Activated CD4-positive, alpha-beta memory T cell treated with anti-CD3 and anti-CD28 coated beads for 36 hours (primary cell): ENCODE measurements around the gene SPATA33. TPM values are rescaled to one million over a fixed set of nuclear protein-coding genes. Genes with fewer than 3 reads are reported as not detected.

Experiments used
- CTCF ChIA-PET: fragments of 350-600 bp; sonication (Branson Sonifier 250); formaldehyde crosslinking; loops from one replicate; lab custom pipeline; 2021; ENCODE audit warnings: antibody characterized with exemption, inconsistent platforms; lab: Charles Lee
- POLR2A ChIA-PET: fragments of 350-600 bp; sonication (Branson Sonifier 250); formaldehyde crosslinking; loops from one replicate; lab custom pipeline; 2021; ENCODE audit warnings: antibody characterized with exemption; lab: Charles Lee
- DNase-seq: peaks from one replicate; pipeline ENCODE4 v3.0.0-alpha.2; 2020
- H3K27ac Mint-ChIP-seq: one replicate; pipeline ENCODE4 v1.8.0; 2021; ENCODE audit warnings: mixed read lengths
- H3K27me3 Mint-ChIP-seq: one replicate; pipeline ENCODE4 v1.8.0; 2021; ENCODE audit warnings: mixed read lengths
- H3K36me3 Mint-ChIP-seq: one replicate; pipeline ENCODE4 v1.8.0; 2021; ENCODE audit warnings: mixed read lengths
- H3K4me1 Mint-ChIP-seq: one replicate; pipeline ENCODE4 v1.8.0; 2021; ENCODE audit warnings: low read depth, mixed read lengths
- H3K4me3 Mint-ChIP-seq: one replicate; pipeline ENCODE4 v1.8.0; 2021; ENCODE audit warnings: mild to moderate bottlenecking, mixed read lengths
- H3K9me3 Mint-ChIP-seq: one replicate; pipeline ENCODE4 v1.8.0; 2021; ENCODE audit warnings: mixed read lengths
- intact Hi-C: fragments of 100-400 bp; cut with micrococcal nuclease; formaldehyde crosslinking; loops from one replicate; pipeline ENCODE4 v1.15.1; 2023
- total RNA-seq, 2 experiments: library from RNA; stranded (reverse); gene quantifications; one replicate each; pipeline ENCODE4 v1.2.3, GENCODE V29; 2021

Gene SPATA33
- total RNA-seq, 2 experiments from 2014 or later = 7.1 to 10.1 TPM

GRCh38 chr16:89707695-89708094 is 50.1 kb downstream of the SPATA33 start:
- Mint-ChIP-seq H3K27me3 (no peaks in the 10 kb centered on the region), H3K36me3 (no peaks in the 10 kb centered on the region), H3K4me1 (peaks cover 3% of the 10 kb centered on the region), H3K27ac (no peak overlapping the region), H3K9me3 (no peaks in the 10 kb centered on the region), H3K4me3 (no peak overlapping the region)
- CTCF ChIA-PET = interaction anchor here (1.1 to 6.3 kb wide), 4 partner anchors 84 to 202 kb away, joined by 3 to 96 read pairs (median 8); no protein-coding TSS in a partner anchor
- DNase-seq = no peak
- POLR2A ChIA-PET = interaction anchor here (1.7 kb wide), 1 partner anchor 17 kb away, joined by 4 read pairs; no protein-coding TSS in a partner anchor
- intact Hi-C loops = no loop called here

- POLR2A ChIA-PET = interaction anchor here (1.7 kb wide), 1 partner anchor 16 kb away, joined by 4 read pairs; no protein-coding TSS in a partner anchor
- Mint-ChIP-seq H3K4me3 (no peak overlapping the region), H3K4me1 (peaks cover 3% of the 10 kb centered on the region), H3K9me3 (no peaks in the 10 kb centered on the region), H3K27me3 (no peaks in the 10 kb centered on the region), H3K27ac (no peak overlapping the region), H3K36me3 (no peaks in the 10 kb centered on the region)
- DNase-seq = no peak
- intact Hi-C loops = no loop called here
- CTCF ChIA-PET = interaction anchor here (0.9 to 6.3 kb wide), 6 partner anchors 9 to 155 kb away, joined by 3 to 96 read pairs (median 8); no protein-coding TSS in a partner anchor
Observed at GRCh38 chr16:89708481-89708931, 50.9 kb downstream of the SPATA33 start.

DNA sequence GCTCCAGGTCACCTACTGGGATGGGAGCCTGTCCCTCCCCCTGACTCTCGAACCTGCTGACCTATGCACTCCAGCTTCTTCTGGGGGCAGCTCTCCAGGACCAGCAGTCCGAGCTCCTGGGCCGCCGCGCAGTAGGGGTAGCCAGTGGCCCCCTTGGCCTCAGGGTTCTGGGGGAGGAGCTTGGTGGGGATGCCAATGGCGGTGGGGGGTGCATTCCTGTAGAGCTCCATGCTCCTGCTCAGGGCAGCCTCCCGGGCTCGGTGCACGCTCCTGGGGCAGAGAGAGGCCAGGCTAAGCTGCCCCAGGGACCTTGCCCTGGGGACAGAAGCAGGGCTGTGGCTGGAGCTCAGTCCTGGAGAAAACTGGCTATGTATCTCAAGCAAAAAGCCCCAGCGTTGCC is 51.5 kb downstream of the SPATA33 start:
- DNase-seq = no peak
- CTCF ChIA-PET = interaction anchor here (0.9 to 6.3 kb wide), 5 partner anchors 9 to 151 kb away, joined by 3 to 96 read pairs (median 12); no protein-coding TSS in a partner anchor
- Mint-ChIP-seq H3K4me1 (peaks cover 3% of the 10 kb centered on the region), H3K9me3 (no peaks in the 10 kb centered on the region), H3K4me3 (no peak overlapping the region), H3K36me3 (peaks cover 2% of the 10 kb centered on the region), H3K27ac (no peak overlapping the region), H3K27me3 (no peaks in the 10 kb centered on the region)
- POLR2A ChIA-PET = interaction anchor here (1.7 kb wide), 1 partner anchor 15 kb away, joined by 4 read pairs; no protein-coding TSS in a partner anchor
- intact Hi-C loops = no loop called here

GRCh38 chr16:89709716-89710432 is 52.2 kb downstream of the SPATA33 start:
- Mint-ChIP-seq H3K27me3 (no peaks in the 10 kb centered on the region), H3K4me1 (peaks cover 4% of the 10 kb centered on the region), H3K9me3 (no peaks in the 10 kb centered on the region), H3K36me3 (peaks cover 7% of the 10 kb centered on the region), H3K27ac (no peak overlapping the region), H3K4me3 (no peak overlapping the region)
- ChIA-PET POLR2A (interaction anchor here (0.8 kb wide), 1 partner anchor 15 kb away, joined by 4 read pairs; no protein-coding TSS in a partner anchor), CTCF (interaction anchor here (0.9 to 6.3 kb wide), 4 partner anchors 10 to 82 kb away, joined by 3 to 96 read pairs (median 12); no protein-coding TSS in a partner anchor)
- intact Hi-C loops = no loop called here
- no peak for DNase-seq

DNA sequence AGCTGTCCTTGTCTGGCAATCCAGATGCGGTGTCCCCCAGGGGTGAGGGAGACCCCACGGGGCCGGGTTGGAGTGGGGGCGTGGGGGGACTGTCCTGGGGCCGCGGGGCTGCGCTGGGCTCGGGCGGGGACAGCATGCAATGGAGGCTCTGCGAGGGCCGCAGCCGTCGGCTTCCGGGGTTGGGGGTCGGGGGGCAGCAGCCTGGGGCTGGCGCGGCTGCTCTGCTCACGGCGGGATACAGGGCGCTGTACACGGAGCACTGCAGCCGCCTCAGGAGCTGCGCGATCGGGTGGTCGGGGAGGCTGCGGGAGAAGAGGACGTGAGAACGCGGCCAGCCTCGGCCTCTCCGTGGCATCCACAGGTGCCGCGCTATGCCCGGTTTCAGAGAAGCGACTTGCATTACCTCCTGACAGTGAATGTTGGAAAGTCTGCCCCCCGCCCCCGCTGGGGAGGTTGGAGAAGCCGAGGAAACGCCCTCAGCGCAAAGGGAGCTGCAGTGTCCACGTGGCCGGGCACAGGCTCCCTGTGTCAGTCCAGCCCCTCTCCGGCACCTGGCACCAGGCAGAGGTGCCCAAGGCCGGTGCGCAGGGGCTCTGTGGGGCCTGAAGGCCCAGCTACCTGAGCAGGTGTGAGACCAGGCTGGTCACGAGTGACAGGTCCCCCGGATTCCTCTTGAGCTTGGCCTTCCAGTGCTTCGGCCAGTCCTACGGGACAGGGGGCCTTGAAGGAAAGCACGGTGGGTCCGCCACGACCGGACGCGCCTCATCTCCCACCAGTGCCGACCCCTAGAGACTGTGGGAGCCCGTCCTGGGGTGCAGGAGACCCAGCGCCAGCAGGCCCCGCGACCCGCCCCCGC is 53.3 kb downstream of the SPATA33 start:
- Mint-ChIP-seq H3K27ac (no peak overlapping the region), H3K4me3 (no peak overlapping the region), H3K4me1 (peaks cover 4% of the 10 kb centered on the region), H3K36me3 (peaks cover 8% of the 10 kb centered on the region), H3K27me3 (no peaks in the 10 kb centered on the region), H3K9me3 (no peaks in the 10 kb centered on the region)
- ChIA-PET CTCF (interaction anchor here (1.7 to 3.1 kb wide), 2 partner anchors 11 to 199 kb away, joined by 4 to 19 read pairs; no protein-coding TSS in a partner anchor), POLR2A (interaction anchor here (0.8 kb wide), 1 partner anchor 13 kb away, joined by 4 read pairs; no protein-coding TSS in a partner anchor)
- intact Hi-C loops = no loop called here
- no peak for DNase-seq

GRCh38 chr16:89711601-89712273 is 54.1 kb downstream of the SPATA33 start:
- Mint-ChIP-seq H3K27me3 (no peaks in the 10 kb centered on the region), H3K27ac (no peak overlapping the region), H3K4me1 (peaks cover 2% of the 10 kb centered on the region), H3K36me3 (peaks cover 10% of the 10 kb centered on the region), H3K4me3 (peak overlapping the region; percentile 74), H3K9me3 (no peaks in the 10 kb centered on the region)
- peak; percentile 86 for DNase-seq
- intact Hi-C loops = no loop called here
- POLR2A ChIA-PET = no interaction called here
- CTCF ChIA-PET = interaction anchor here (1.7 kb wide), 2 partner anchors 12 to 199 kb away, joined by 4 to 10 read pairs; no protein-coding TSS in a partner anchor

- H3K4me3 Mint-ChIP-seq = peak overlapping the region; percentile 74
- ChIA-PET CTCF (interaction anchor here (1.7 kb wide), 2 partner anchors 12 to 198 kb away, joined by 4 to 10 read pairs; no protein-coding TSS in a partner anchor), POLR2A (no interaction called here)
- H3K36me3 Mint-ChIP-seq = peaks cover 13% of the 10 kb centered on the region
- no peaks in the 10 kb centered on the region for H3K27me3 Mint-ChIP-seq
- H3K9me3 Mint-ChIP-seq = no peaks in the 10 kb centered on the region
- DNase-seq = no peak
- H3K4me1 Mint-ChIP-seq = peaks cover 2% of the 10 kb centered on the region
- intact Hi-C loops = no loop called here
- H3K27ac Mint-ChIP-seq = no peak overlapping the region
Observed at GRCh38 chr16:89712274-89712781, 54.7 kb downstream of the SPATA33 start.

DNA sequence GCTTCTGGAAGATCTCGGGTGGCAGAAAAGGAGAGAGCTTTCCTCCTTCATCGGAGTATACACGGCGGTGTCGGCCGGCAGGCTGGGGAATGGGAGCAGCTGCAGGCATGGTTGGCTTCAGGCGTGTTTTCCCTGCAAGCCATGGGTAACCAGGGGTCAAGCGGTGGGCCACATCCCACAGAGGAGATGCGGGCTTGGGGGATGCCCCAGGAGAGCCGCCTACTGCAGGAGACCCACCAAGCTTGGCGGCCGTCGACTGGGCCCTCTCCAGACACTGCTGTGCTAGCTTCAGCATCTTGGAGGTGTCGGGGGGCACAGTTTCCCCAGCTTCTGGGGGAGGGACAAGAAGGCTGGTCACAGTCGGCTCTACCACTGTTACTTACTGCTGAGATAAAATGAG is 58.9 kb downstream of the SPATA33 start:
- intact Hi-C loops = no loop called here
- ChIA-PET POLR2A (no interaction called here), CTCF (interaction anchor here (1.0 to 2.2 kb wide), 2 partner anchors 10 to 16 kb away, joined by 5 to 12 read pairs; partner anchors contain the start of gene SPATA2L)
- Mint-ChIP-seq H3K4me1 (peaks cover 16% of the 10 kb centered on the region), H3K27ac (no peak overlapping the region), H3K9me3 (no peaks in the 10 kb centered on the region), H3K27me3 (no peaks in the 10 kb centered on the region), H3K4me3 (no peak overlapping the region), H3K36me3 (peaks cover 19% of the 10 kb centered on the region)
- DNase-seq = no peak

GRCh38 chr16:89716916-89717687 is 59.5 kb downstream of the SPATA33 start:
- CTCF ChIA-PET = interaction anchor here (1.2 to 2.2 kb wide), 3 partner anchors 11 to 17 kb away, joined by 6 to 12 read pairs (median 6); partner anchors contain the start of gene SPATA2L
- Mint-ChIP-seq H3K4me1 (peaks cover 16% of the 10 kb centered on the region), H3K36me3 (peaks cover 19% of the 10 kb centered on the region), H3K4me3 (no peak overlapping the region), H3K27me3 (no peaks in the 10 kb centered on the region), H3K9me3 (no peaks in the 10 kb centered on the region), H3K27ac (no peak overlapping the region)
- POLR2A ChIA-PET = no interaction called here
- intact Hi-C loops = no loop called here
- DNase-seq = no peak

DNA sequence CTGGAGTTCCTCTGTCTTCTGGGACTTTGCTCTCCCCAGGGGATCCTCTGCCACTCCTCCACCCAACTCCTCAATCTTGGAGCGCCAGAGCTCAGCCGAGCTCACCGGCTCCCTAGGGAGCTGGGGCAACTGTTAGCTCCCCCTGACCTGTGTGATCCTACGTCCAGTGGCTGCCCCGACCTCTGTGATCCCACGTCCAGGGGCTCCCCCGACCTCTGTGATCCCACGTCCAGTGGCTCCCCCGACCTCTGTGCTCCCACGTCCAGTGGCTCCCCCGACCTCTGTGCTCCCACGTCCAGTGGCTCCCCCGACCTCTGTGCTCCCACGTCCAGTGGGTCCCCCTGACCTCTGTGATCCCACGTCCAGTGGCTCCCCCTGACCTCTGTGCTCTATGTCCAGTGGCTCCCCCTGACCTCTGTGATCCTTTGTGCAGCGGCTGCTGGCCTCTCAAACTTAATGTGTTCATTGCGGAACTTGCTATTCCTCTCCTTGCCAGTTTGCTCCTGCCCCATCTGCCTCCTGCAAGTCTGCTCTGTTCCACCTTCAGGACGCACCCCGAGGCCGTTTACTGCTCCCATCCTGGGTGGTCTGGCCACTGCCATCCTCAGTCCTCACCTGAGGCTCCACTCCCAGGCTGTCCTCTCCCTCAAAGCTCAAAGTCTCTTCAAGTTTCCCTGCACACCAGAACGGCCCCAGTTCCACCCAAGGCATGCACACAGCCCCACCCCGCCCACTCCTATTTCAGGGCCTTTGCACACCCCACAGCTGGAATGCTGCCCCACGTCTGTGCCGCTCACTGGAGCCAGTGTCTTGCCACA is 60.3 kb downstream of the SPATA33 start:
- no peaks in the 10 kb centered on the region for H3K27me3 Mint-ChIP-seq
- POLR2A ChIA-PET = no interaction called here
- CTCF ChIA-PET = interaction anchor here (1.2 to 1.3 kb wide), 2 partner anchors 12 to 18 kb away, joined by 6 read pairs; no protein-coding TSS in a partner anchor
- no peak for DNase-seq
- intact Hi-C loops = no loop called here
- no peaks in the 10 kb centered on the region for H3K9me3 Mint-ChIP-seq
- peak overlapping the region; percentile 16 for H3K4me3 Mint-ChIP-seq
- no peak overlapping the region for H3K27ac Mint-ChIP-seq
- H3K36me3 Mint-ChIP-seq = peaks cover 25% of the 10 kb centered on the region
- H3K4me1 Mint-ChIP-seq = peaks cover 21% of the 10 kb centered on the region
